ENCODE results near the gene RBM15B. TPM values are rescaled to one million over a fixed set of nuclear protein-coding genes. Genes with fewer than 3 reads are reported as not detected.

The RBM15B gene
- total RNA-seq, 1 experiment from 2014 or later, result 24.6 TPM

- Histone ChIP-seq H3K4me3 (no peak overlapping the region), H3K9me3 (no peaks in the 10 kb centered on the region), H3K36me3 (no peaks in the 10 kb centered on the region), H3K27me3 (no peaks in the 10 kb centered on the region)
- DNase-seq, result no peak
Measured at GRCh38 chr3:51373658-51374421, 17.2 kb upstream of the RBM15B start.

- no peak overlapping the region for H3K4me3 ChIP-seq
- DNase-seq, result no peak
- H3K36me3 ChIP-seq, result no peaks in the 10 kb centered on the region
- no peaks in the 10 kb centered on the region for H3K9me3 ChIP-seq
- H3K27me3 ChIP-seq, result no peaks in the 10 kb centered on the region
Measured at GRCh38 chr3:51374456-51374855, 16.6 kb upstream of the RBM15B start.

- Histone ChIP-seq H3K27me3 (no peaks in the 10 kb centered on the region), H3K4me3 (no peak overlapping the region), H3K36me3 (no peaks in the 10 kb centered on the region), H3K9me3 (no peaks in the 10 kb centered on the region)
- no peak for DNase-seq
Measured at GRCh38 chr3:51375136-51375535, 15.9 kb upstream of the RBM15B start.

GRCh38 chr3:51375571-51375970, 15.5 kb upstream of the RBM15B start:
- DNase-seq, result no peak
- Histone ChIP-seq H3K36me3 (no peaks in the 10 kb centered on the region), H3K4me3 (no peak overlapping the region), H3K27me3 (no peaks in the 10 kb centered on the region), H3K9me3 (no peaks in the 10 kb centered on the region)

DNA sequence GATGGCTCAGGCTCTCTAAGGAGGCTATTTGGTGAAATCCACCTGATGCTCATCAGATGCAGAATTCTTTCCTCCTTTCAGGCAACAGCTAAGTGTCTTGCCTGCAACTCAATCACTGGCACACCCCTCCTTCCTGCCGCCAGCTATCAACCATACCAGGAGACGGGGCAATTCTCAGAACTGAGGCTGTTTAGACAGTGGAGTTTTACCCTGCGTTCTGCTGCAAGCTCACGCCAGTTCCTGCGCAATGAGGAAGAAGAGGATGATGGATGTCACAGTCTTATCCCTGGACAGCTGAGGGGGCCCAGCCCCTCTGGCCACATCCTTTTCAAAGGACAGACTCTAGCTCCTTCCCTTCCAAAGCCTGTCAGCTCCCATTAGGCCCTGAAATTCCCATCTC, 13.0 kb upstream of the RBM15B start:
- Histone ChIP-seq H3K36me3 (no peaks in the 10 kb centered on the region), H3K27me3 (no peaks in the 10 kb centered on the region), H3K9me3 (no peaks in the 10 kb centered on the region), H3K4me3 (no peak overlapping the region)
- DNase-seq, result no peak

- no peaks in the 10 kb centered on the region for H3K9me3 ChIP-seq
- DNase-seq, result no peak
- no peak overlapping the region for H3K4me3 ChIP-seq
Measured at GRCh38 chr3:51378726-51379125, 12.4 kb upstream of the RBM15B start.

DNA sequence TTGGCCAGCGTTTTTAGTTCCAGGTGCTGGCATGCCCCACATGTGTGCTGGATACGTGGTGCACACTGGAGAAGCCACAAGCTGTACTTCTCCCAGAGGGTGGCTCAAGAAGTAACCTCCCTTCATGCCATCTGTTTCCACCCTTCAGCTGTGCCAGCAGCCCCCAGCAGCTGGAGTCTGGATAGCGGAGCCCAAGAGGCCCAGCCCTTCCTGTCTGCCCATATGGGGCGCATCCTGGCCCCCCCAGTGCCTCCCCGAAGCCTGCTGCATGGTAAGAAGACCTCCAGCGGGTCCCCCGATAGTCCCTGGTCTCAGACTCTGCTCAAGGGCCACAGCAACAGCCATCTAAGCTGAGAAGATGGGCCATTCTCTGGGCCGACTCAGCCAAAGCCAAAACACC, 11.8 kb upstream of the RBM15B start:
- DNase-seq, result no peak
- no peaks in the 10 kb centered on the region for H3K9me3 ChIP-seq
- no peak overlapping the region for H3K4me3 ChIP-seq
- no peaks in the 10 kb centered on the region for H3K27me3 ChIP-seq
- H3K36me3 ChIP-seq, result no peaks in the 10 kb centered on the region

More at GRCh38 chr3:51378726-51379125, 12.4 kb upstream of the RBM15B start:
- no peaks in the 10 kb centered on the region for H3K36me3 ChIP-seq
- no peaks in the 10 kb centered on the region for H3K27me3 ChIP-seq

- DNase-seq, result no peak
- no peaks in the 10 kb centered on the region for H3K9me3 ChIP-seq
- no peak overlapping the region for H3K4me3 ChIP-seq
- no peaks in the 10 kb centered on the region for H3K36me3 ChIP-seq
- no peaks in the 10 kb centered on the region for H3K27me3 ChIP-seq
Measured at GRCh38 chr3:51379746-51380455, 11.2 kb upstream of the RBM15B start.

DNA sequence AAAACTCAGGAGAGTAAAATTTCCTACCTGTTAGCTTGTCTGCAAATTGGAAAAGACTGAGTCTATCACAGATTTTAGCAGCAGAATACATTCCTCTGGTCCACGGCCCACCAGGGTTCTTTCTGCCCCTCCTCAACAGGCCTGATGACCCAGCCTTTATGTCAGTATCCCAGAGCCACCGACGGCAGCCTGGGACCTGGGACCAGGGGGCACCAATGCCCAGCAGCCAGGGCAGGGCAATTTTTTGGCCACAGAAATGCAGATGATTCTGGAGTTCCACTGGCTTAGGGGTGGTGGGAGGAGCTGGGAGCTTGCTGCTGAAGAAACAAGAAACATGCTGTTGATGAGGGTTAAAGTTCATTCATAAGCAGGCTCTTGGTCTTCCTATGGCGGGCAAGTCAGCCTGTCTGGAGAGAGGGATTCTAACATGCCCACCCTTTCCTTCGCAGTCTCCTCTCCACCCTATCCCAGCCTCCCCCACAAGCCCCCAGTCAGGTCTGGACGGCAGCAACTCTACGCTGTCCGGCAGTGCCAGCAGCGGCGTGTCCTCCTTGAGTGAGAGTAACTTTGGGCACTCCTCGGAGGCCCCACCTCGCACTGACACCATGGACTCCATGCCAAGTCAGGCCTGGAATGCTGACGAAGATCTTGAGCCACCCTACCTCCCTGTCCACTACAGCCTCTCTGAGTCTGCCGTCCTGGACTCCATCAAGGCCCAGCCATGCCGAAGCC, 10.3 kb upstream of the RBM15B start:
- Histone ChIP-seq H3K4me3 (no peak overlapping the region), H3K27me3 (no peaks in the 10 kb centered on the region), H3K9me3 (no peaks in the 10 kb centered on the region), H3K36me3 (no peaks in the 10 kb centered on the region)
- no peak for DNase-seq

GRCh38 chr3:51381333-51381705, 9.8 kb upstream of the RBM15B start:
- Histone ChIP-seq H3K27me3 (no peaks in the 10 kb centered on the region), H3K9me3 (no peaks in the 10 kb centered on the region)
- DNase-seq, result no peak

DNA sequence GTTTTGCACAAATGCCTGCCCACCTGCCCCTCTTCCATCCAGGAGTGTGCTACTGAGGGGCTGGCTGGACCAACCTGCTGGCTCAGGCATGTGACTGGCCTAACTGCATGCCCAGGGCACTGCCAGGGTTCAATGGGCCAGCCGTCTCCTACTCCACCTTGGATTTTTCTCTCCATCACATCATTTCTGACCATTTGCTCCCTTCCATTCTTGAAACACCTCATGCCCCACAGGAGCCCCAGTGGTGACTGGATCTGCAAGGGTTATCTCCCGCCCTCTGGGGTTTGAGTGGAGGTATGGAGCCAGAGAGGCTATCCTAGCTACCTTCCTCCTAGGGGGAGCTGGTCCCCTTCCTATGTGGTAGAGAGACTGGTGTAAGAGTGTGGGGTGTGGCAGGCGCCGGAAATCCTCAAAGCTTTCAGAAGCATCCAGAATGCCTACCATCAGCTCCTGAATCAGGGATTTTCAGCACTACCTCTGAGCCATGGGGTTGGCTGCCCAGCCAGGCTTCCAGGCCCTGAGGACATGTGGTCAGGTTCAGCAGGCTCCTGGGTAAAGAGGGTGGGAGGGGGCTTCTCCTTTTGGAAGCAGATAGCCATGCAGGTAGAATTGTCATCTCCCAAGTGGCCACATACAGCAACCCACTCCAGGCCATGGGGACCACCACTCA, 8.9 kb upstream of the RBM15B start:
- Histone ChIP-seq H3K36me3 (peaks cover 10% of the 10 kb centered on the region), H3K9me3 (no peaks in the 10 kb centered on the region), H3K27me3 (no peaks in the 10 kb centered on the region), H3K4me3 (no peak overlapping the region)
- no peak for DNase-seq

More at GRCh38 chr3:51381333-51381705, 9.8 kb upstream of the RBM15B start:
- Histone ChIP-seq H3K36me3 (peaks cover 2% of the 10 kb centered on the region), H3K4me3 (no peak overlapping the region)

- Histone ChIP-seq H3K27me3 (no peaks in the 10 kb centered on the region), H3K36me3 (peaks cover 17% of the 10 kb centered on the region), H3K9me3 (no peaks in the 10 kb centered on the region), H3K4me3 (no peak overlapping the region; the same call in 1 of the 2 replicates)
- DNase-seq, result no peak
Measured at GRCh38 chr3:51382947-51383578, 8.0 kb upstream of the RBM15B start.

DNA sequence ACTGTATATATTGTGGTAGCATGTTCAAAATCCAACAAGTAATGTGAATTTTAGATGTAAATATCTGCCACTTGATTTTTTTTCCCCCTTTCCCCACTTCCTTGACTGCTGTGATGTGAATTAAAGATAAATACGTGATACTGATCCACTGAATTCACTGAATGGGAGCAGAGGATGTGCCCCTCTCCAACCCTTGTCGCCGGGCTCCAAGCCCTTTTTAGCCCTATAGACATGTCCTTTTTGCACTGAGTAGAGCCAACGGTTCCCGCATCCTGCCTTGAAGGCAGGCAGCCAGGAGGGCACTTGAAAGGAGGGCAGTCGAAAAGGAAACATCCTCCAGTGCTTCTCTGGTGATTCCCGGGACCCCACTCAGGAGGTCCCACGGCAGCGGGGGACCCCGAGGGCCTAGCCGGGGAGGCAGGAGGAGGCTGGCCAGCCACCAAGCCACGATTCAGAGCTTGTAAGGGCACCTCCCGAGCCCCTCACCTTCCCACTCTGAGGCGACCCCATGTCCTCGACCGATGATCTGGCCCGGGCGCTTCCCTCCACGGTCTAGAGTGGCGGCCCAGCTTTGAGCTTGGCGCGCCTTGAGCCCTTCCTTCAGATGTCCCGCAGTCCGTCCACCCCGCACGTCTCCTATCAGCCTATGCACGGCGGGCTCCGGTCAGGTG, 6.9 kb upstream of the RBM15B start:
- peak; percentile 23 for DNase-seq
- Histone ChIP-seq H3K4me3 (peak overlapping the region; percentile 96), H3K27me3 (no peaks in the 10 kb centered on the region), H3K36me3 (peaks cover 29% of the 10 kb centered on the region), H3K9me3 (no peaks in the 10 kb centered on the region)

DNA sequence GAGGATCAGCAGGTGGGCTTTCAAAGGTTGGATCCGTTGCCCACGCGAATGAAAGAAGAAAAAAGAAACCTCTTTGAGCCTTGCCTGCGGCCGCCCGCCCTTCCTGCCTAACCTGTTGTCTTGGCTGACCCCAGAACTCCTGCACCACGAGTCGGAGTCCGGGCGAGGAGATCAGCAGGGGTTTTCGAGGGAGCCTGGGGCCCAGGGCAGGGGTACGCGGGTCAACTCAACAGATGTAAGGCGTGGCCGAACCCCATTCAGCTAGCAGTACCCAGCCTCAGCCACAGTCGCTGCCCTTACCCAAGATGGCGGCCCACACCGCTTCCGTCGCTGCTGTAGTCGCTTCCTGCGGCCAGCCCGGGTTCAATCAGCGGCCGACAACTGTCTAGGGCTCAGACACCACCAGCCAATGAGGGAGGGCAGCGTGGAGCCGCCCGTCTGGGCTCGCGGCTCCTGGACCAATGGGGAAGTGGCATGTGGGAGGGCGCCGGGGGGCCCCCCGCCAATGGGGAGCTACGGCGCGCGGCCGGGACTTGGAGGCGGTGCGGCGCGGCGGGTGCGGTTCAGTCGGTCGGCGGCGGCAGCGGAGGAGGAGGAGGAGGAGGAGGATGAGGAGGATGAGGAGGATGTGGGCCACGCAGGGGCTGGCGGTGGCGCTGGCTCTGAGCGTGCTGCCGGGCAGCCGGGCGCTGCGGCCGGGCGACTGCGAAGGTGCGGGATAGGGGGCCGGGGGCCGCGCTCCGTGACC, 6.2 kb upstream of the RBM15B start, which contains the start of gene MANF:
MANF (plus strand) TSS at position 566 of the 748 bp plus-strand sequence; CDS start at position 618, 52 bp downstream.
- H3K36me3 ChIP-seq, result peaks cover 33% of the 10 kb centered on the region
- H3K27me3 ChIP-seq, result no peaks in the 10 kb centered on the region
- no peaks in the 10 kb centered on the region for H3K9me3 ChIP-seq
- H3K4me3 ChIP-seq, result peak within 1 kb of the TSS; percentile 96
- peak; percentile 97 for DNase-seq

DNA sequence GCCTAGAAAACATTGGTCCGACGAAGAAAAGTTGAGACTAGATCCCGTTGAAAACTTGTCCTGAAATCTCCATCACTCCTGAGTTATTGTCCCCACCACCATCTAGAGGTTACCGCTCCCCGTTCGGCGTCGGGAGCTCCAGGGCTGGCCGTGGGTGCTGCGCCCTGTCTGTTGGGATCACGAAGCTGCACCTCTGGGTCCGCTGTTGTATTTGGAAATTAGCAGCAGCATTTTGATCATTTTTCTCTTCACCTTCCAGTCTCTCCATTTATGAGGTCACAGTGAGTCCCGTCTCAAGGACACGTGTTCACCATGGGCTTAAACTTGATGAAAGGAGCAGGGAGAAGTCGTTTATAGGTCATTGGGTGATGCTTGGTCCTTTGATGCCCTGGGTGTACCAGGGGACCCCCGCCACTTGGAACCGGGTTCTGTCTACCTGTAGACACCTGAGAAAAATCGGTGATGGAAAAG, 5.4 kb upstream of the RBM15B start:
- Histone ChIP-seq H3K36me3 (peaks cover 33% of the 10 kb centered on the region), H3K4me3 (peak overlapping the region; percentile 96), H3K27me3 (no peaks in the 10 kb centered on the region), H3K9me3 (no peaks in the 10 kb centered on the region)
- DNase-seq, result no peak
